SIG-M5 treated with dmso at 0.1 percent for 504 hours (cell line): Measurements from ENCODE around the gene CNTN4.
A peak's percentile ranks its signal among the peaks of the same experiment; 100 is the strongest.

ENCODE experiments used
- DNase-seq: peaks from one replicate; lab custom pipeline; 2025; ENCODE audit not compliant: unreplicated experiment; lab: John Stamatoyannopoulos, UW

Gene CNTN4

GRCh38 chr3:3015185-3016089 lies 916.8 kb downstream of the CNTN4 start:
- peak; percentile 15 for DNase-seq

GRCh38 chr3:3016226-3016625 lies 917.6 kb downstream of the CNTN4 start:
- no peak for DNase-seq

GRCh38 chr3:3020209-3020608 lies 921.5 kb downstream of the CNTN4 start:
- DNase-seq, result no peak

GRCh38 chr3:3023111-3023745 lies 924.6 kb downstream of the CNTN4 start:
- no peak for DNase-seq

DNA sequence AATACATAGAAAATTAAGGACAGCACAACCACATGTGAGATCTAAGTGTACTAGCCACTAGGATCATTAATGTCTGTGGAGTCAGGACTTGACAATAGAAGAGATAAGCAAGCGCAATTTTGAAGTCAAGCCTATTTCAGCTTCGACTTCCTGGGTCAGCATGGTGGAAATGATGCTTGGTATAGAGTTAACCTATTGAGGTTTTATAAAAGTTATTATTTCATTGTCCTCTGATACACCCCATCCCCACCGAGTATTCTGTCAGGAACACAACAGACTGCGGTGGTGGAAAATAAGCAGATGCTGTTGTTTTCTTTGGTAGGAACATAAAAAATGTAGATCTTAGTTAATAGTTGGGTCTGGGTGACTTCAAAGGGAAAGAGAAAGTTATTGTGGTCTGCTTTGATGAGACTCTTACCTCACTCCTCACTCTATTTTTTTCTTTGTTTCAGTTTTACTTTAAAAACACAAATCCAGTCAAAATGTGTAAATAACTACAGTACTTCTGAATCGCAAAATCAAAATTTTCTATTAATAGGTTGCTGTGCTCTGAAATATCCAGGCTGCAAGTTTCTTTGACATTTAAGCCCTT lies 929.4 kb downstream of the CNTN4 start:
- DNase-seq, result no peak

DNA sequence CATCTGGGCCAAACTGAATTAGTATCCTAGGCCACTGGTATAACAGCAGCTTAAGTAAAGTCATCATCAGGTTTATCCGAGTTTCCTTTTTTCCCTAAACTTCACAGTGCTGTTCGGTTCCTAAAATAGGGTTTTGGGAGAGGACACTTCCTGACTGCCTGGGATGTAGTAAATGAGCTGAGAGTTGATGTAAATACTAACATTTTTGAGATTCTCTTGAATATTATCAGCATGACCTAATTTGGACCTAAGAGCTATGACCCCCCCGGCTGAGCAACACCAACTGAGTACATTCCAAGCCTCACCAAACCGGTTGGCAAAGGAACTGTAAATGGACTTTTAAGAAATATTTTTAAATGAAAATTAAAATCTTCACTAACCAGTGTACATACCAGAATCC lies 932.7 kb downstream of the CNTN4 start:
- no peak for DNase-seq

DNA sequence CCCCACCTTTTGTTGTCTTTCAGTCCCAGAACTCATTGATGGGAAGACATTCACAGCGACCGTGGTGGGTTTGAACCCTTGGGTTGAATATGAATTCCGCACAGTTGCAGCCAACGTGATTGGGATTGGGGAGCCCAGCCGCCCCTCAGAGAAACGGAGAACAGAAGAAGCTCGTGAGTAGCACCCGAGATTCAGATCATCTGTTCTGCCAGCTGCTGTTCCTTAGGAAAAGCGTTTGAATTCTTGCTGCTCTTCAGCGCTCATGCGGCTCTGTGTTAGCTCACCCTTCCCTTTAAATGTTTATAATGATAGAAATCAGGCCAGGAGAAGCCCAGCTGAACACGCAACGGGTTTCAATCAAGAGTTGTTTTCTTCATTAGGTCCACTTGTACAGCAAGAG lies 938.5 kb downstream of the CNTN4 start:
- no peak for DNase-seq

DNA sequence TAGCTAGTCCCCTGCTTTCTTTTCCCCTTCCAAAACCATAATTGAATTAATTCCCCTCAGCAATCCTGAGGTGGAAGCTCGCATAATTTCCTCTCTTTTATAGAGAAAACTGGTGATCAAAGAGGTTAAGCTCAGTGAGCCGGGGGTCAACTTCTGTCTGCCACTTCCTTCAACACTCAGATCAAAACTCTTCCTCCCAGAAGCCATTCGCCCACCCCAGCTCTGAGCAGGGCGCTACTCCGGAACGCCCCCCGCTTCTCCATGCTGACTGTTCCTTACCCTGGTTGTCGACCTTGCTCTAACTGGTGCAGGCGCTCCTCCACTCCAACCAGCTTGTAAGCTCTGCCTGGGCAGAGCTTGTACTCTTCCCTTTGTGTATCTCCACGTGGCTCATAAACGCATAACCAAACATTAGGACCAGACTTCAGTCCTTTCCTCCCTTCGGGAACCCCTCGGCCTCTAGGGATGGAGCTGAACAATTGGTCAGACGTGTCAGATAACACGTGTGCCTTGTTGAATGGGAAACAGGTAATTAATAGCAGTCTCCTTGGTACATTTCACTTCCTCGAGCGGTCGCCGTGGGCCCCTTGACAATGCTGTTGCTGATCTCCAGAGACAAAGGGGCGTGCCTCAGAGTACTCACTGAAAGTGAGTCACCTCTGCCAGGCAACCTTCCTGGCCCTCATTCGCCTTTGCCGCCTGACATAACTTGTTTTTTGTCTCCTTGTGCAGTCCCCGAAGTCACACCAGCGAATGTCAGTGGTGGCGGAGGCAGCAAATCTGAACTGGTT lies 939.7 kb downstream of the CNTN4 start:
- peak; percentile 9 for DNase-seq

DNA sequence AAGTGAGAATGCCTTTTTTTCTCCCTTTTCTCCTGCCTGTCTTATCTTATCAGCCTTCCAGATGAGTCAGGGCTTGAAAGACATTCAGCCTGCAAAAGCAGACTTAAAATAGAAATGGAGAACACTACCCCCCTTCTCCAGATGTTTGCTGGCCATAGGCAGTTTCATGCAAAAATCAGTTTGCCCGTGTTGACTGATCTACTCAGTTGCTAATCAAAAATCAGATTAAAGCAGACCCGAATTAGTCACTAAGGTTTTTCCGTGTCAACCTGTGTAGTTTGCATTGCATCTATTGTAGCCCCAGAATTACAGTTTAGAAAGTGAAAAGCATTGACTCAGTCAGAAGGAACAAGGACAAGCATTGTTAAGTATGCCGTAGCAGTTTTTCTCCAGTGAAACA lies 955.3 kb downstream of the CNTN4 start:
- DNase-seq, result no peak

DNA sequence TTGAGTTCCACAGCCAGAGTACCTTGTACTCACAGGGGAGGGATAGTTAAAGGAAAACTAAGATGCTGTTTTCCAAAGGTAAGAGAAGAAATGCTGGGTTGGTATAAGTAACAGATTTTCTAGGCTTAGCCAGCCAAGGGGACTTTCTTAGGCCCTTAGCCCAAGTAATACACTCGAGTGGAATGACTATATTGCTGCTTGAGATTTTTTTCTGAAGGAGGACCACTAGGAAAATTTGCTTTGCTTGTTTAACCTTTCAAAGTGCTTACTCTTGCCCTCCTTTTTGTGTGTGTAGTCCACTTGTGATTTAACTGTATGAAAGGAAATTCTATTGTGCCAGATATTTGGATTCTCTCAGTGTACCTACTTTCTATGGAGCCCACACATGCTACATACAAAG lies 961.0 kb downstream of the CNTN4 start:
- no peak for DNase-seq

DNA sequence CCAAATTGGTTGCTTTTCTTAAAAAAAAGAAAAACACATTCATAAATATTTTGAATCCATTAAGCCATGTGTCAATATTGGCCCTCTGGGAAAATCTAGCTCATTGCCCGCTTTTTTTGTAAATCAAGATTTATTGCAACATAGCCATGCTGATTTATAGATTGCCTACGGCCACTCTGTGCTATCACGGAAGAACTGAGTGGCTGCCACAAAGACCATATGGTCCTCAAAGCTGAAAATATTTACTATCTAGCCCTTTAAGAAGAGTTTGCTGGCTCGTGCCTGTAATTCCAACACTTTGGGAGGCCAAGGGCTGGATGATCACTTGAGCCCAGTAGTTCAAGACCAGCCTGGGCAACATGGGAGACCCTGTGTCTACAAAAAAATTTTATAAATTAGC lies 965.6 kb downstream of the CNTN4 start:
- DNase-seq, result no peak

DNA sequence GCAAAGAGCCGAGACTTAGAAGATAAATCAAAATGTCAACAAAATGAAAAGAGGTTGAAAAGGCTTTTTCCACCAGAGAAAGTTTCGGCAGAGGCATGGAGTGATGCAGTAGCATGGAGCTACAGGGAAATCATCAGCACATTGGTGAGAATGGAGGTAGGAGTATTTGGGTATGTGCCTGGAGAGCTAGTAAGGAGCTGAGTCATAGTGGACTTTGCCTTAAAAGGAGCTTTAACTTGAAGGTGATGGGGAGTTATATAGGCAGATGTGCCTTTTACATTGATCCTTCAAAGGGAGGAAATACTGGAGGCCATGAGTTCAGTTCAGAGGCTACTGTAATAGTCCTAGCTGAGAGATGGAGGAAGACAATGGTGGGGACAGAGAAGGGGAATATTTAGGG lies 967.2 kb downstream of the CNTN4 start:
- no peak for DNase-seq

GRCh38 chr3:3066378-3066777 lies 967.7 kb downstream of the CNTN4 start:
- no peak for DNase-seq

DNA sequence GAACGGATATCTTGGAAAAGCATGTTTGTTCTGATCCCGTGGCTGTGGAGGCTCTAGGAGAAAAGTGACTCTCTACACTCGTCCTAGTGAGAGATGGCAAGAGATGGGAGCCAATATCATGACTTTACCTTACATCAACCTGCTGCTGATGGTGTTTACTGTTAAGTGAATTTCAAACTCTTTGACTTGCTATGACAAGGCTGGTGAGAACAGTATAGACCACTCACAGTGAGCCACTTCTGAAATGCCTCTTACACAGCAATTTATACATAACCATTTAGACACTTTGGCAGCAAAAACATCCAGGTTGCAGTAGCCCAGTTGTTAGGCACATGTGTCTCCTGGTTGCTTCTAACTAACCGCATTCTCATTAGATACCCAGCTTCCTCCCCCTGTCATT lies 968.2 kb downstream of the CNTN4 start:
- no peak for DNase-seq

- no peak for DNase-seq
These were observed 969.8 kb downstream of the CNTN4 start for GRCh38 chr3:3068358-3068881.

DNA sequence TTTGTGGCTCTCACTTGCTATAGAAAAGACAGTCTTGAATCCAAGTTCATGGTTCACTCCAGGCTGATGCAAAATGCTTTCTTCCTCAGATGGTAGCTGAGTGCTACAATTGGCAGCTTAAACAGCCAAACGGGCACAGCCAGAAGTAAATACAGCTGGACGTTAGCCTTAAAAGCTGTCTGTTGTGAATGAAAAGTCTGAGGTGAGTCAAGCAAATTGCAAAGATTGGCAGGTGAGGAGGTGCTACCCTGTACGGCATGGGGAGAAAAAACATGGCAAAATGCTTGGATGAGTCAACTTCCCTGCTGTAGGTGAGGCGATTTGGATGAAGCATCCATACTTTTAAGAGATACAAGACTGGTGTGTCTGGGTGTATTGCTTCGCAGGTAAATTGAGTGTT lies 971.1 kb downstream of the CNTN4 start:
- DNase-seq, result no peak

- DNase-seq, result no peak
These were observed 972.5 kb downstream of the CNTN4 start for GRCh38 chr3:3071136-3071535.

DNA sequence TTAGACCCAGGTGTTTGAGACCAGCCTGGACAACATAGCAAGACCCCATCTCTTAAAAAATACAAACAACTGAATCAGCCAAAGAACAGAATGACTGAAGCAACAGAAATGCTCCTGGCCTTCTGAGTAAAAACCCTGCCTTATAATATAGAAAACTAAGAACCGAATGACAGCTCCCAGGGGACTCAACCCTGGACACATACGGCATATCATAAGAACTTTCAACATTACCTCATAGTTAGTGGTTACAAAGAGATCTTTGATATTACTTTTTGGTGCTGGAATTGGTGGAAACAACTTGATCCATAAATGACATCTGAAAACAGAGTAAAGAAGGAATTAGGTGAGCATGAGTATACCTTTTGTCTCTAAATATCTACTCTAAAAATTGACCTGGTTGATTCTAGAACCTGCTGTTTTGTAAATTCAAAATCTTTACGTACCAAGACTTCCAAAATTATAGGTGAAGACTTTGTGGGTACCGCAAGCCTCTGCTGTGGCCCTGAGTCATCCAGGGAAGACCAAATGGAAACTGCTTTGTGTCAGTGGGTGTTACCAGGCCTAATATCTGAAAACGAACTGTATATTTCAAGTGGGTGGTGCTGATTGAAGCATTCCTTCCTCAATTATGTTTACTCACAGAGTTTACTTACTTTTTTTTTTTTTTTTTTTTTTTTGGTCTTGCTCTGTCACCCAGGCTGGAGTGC lies 976.0 kb downstream of the CNTN4 start:
- no peak for DNase-seq

DNA sequence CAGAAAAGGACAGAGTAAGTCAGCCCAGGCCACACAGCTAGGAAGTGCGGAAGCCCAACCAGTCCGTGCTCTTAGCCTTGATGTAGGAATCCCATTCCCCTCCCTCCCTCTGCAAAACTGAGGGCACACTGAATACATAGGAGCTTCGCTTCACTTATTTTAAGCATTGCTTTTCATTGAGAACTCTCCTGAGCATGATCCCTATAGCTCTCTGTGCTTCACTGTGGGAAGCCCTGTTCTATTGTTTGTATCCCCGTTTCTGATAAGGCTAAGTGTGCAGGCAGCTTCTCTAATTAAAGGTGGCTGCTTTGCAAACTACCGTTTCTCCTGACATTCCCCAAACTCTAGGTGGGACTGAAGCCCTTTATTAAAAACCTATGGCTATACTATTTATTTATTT lies 981.6 kb downstream of the CNTN4 start:
- no peak for DNase-seq

- no peak for DNase-seq
These were observed 982.9 kb downstream of the CNTN4 start for GRCh38 chr3:3081381-3082233.
